GM19438 (cell line): Measurements from ENCODE around the gene AFF2.

ENCODE experiments used
- ATAC-seq: cut with Tn5 transposase; IDR thresholded peaks from one replicate; pipeline ENCODE4 v1.9.1; 2021; ENCODE audit warnings: low read depth; ENCODE audit not compliant: unreplicated experiment

The AFF2 gene

GRCh38 chrX:148813967-148814366, 313.6 kb downstream of the AFF2 start:
- no peak for ATAC-seq

- no peak for ATAC-seq
Measured at GRCh38 chrX:148815218-148815961, 315.0 kb downstream of the AFF2 start.

GRCh38 chrX:148823986-148824385, 323.6 kb downstream of the AFF2 start:
- no peak for ATAC-seq

- ATAC-seq: no peak
Measured at GRCh38 chrX:148825696-148826095, 325.3 kb downstream of the AFF2 start.

GRCh38 chrX:148836741-148837140, 336.3 kb downstream of the AFF2 start:
- no peak for ATAC-seq

GRCh38 chrX:148850631-148851030, 350.2 kb downstream of the AFF2 start:
- no peak for ATAC-seq

GRCh38 chrX:148854306-148854705, 353.9 kb downstream of the AFF2 start:
- no peak for ATAC-seq

GRCh38 chrX:148856505-148856904, 356.1 kb downstream of the AFF2 start:
- no peak for ATAC-seq

- no peak for ATAC-seq
Measured at GRCh38 chrX:148865277-148866210, 365.1 kb downstream of the AFF2 start.

- no peak for ATAC-seq
Measured at GRCh38 chrX:148867596-148867995, 367.2 kb downstream of the AFF2 start.

GRCh38 chrX:148871422-148872160, 371.2 kb downstream of the AFF2 start:
- ATAC-seq: no peak

GRCh38 chrX:148872161-148872535, 371.7 kb downstream of the AFF2 start:
- ATAC-seq: no peak

- no peak for ATAC-seq
Measured at GRCh38 chrX:148872881-148873280, 372.5 kb downstream of the AFF2 start.

- ATAC-seq: no peak
Measured at GRCh38 chrX:148874636-148875246, 374.3 kb downstream of the AFF2 start.

- no peak for ATAC-seq
Measured at GRCh38 chrX:148878371-148878770, 378.0 kb downstream of the AFF2 start.

GRCh38 chrX:148885203-148885602, 384.8 kb downstream of the AFF2 start:
- no peak for ATAC-seq

GRCh38 chrX:148893395-148893794, 393.0 kb downstream of the AFF2 start:
- no peak for ATAC-seq

GRCh38 chrX:148902581-148902980, 402.2 kb downstream of the AFF2 start:
- no peak for ATAC-seq

GRCh38 chrX:148903176-148903575, 402.8 kb downstream of the AFF2 start:
- ATAC-seq: no peak

- ATAC-seq: no peak
Measured at GRCh38 chrX:148904421-148905111, 404.1 kb downstream of the AFF2 start.
